Right cardiac atrium (tissue), 5 donors: Measurements from ENCODE around the gene CTNS. TPM values are rescaled to one million over a fixed set of nuclear protein-coding genes. Genes with fewer than 3 reads are reported as not detected.
A peak's percentile ranks its signal among the peaks of the same experiment; 100 is the strongest.
"Not testable (repeated sequence)": the region's sequence is repeated elsewhere in the genome, so short reads cannot be mapped to it uniquely, and the experiment has no call there.

Experiments
- ATAC-seq, 2 donors: fragments of 200-7000 bp; cut with Tn5 transposase; one replicate each; pipeline versions ENCODE4 v1.8.0 to v1.9.1; 2020; ENCODE audit warnings: moderate library complexity in 2 of 2, mild to moderate bottlenecking in 1 of 2
- DNase-seq, 3 donors: peaks; one replicate each; pipeline ENCODE4 v3.0.0-alpha.2; 2020
- H3K27ac ChIP-seq: one replicate; pipeline ENCODE4 v1.5.1; 2013; ENCODE audit warnings: mild to moderate bottlenecking, low read length, control low read depth, moderate library complexity
- H3K27me3 ChIP-seq: one replicate; pipeline ENCODE4 v1.6.1; 2013; ENCODE audit not compliant: control insufficient read depth, insufficient read depth
- H3K4me1 ChIP-seq: one replicate; pipeline ENCODE4 v1.6.1; 2013; ENCODE audit warnings: low read length; ENCODE audit not compliant: control insufficient read depth, insufficient read depth
- H3K4me3 ChIP-seq: one replicate; pipeline ENCODE4 v1.5.1; 2013; ENCODE audit warnings: low read length, control low read depth
- H3K9me3 ChIP-seq: one replicate; pipeline ENCODE4 v1.6.1; 2013; ENCODE audit warnings: low read length; ENCODE audit not compliant: control insufficient read depth
- WGBS: extraction: QIAGEN DNeasy Blood & Tissue Kit; methylation state at CpG from one replicate; pipeline ENCODE4 v1.1.7; 2013; 5-methylcytosine and 5-hydroxymethylcytosine counted together
- intact Hi-C, 4 donors: fragments of 100-400 bp; cut with DNase I; formaldehyde crosslinking; loops; one replicate each; pipeline versions ENCODE4 v1.11.0 to v1.14.0; 2022 to 2023
- polyA plus RNA-seq: library from polyadenylated mRNA; stranded (reverse); fragments of 200-250 nt; gene quantifications from one replicate; pipeline ENCODE4 v1.2.3, GENCODE V29; 2013
- total RNA-seq, 4 donors: library from RNA; stranded (reverse); fragmentation: NEBNext Ultra II Directional; extraction: Animal tissue kit (Norgen Biotek cat#: 25700); gene quantifications; one replicate each; pipeline ENCODE4 v1.2.1, GENCODE V29; 2021
- donor health status: healthy with polysubstance abuse.
- donor health status: DM: no; HTN: yes; CAD: no.
- donor health status: DM: no; HTN: no; CAD: no.
- donor health status: DM: no; HTN: yes; CAD: no; lungs with severe emphysema.
- donor health status: DM: yes; HTN: yes; CAD: no.

CTNS gene
- total and polyA plus RNA-seq, 5 donors: 7.4 to 10.5 (median 7.9) TPM

DNA sequence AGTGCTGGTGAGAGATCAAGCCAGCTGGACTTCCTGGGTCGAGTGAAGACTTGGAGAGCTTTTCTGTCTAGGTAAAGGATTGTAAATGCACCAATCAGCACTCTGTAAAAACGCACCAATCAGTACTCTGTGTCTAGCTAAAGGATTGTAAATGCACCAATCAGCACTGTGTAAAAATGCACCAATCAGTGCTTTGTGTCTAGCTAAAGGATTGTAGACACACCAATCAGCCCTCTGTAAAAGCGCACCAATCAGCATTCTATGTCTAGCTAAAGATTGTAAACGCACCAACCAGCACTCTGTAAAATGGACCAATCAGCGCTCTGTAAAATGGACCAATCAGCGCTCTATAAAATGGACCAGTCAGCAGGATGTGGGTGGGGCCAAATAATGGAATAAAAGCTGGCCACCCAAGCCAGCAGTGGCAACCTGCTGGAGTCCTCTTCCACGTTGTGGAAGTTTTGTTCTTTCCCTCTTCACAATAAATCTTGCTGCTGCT, 65.5 kb downstream of the CTNS start:
- H3K4me1 ChIP-seq, H3K4me3 ChIP-seq, H3K27me3 ChIP-seq, DNase-seq, intact Hi-C loops, H3K27ac ChIP-seq, ATAC-seq, H3K9me3 ChIP-seq: not testable (repeated sequence)
- WGBS: 86% methylated on average over 7 of the region's 7 CpGs

DNA sequence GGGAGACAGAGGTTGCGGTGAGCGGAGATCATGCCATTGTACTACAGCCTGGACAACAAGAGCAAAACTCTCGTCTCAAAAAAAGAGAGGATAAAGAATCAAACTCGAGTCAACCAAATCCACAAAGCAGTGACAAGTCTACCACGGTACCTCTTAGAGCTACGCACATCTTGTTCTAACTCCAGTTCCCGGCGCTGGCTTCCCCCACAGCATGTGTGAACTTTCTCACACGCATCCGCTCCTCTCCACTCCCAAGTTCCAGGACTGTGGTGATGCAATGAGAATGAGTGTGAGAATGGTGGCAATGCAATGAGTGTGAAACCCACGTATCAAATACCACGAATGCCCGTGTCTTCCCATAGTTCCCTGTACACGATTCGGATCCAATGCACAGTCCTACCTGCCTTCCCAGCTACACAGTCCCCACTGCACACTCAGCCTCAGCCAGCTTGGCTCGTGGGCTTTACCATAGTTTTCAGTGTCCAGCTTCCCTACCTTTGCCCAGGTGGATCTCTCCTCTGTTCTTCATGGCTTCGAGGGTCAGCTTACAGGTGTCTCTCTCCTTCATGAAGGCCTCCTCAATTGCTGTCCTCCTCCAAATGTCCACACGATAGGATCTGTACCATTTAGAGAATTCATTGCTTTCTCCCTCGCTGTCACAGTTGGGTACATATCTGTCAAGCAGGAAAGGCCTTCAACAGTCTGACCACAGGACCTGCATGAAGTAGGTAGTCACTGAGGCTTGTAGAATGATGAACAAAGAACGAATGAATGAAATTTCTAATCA, 68.6 kb downstream of the CTNS start:
- intact Hi-C loops: no loop called here
- Histone ChIP-seq H3K4me3 (no peak overlapping the region), H3K27me3 (no peaks in the 10 kb centered on the region), H3K27ac (no peak overlapping the region), H3K4me1 (no peaks in the 10 kb centered on the region), H3K9me3 (no peaks in the 10 kb centered on the region)
- ATAC-seq (no peak), DNase-seq (no peak)
- 85% methylated on average over 20 of the region's 20 CpGs for WGBS

DNA sequence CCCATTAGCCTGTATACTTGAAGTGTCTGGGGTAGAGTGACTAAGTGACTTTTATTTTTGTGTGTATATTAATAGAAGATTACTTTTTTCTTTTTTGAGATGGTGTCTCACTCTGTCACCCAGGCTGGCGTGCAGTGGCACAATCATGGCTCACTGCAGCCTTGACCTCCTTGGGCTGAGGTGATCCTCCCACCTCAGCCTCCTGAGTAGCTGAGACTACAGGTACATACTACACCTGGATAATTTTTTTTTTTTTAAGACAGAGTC, 69.1 kb downstream of the CTNS start:
- H3K27me3 ChIP-seq, H3K27ac ChIP-seq, H3K4me3 ChIP-seq, DNase-seq, H3K4me1 ChIP-seq, intact Hi-C loops, ATAC-seq, H3K9me3 ChIP-seq: not testable (repeated sequence)
- WGBS: 97% methylated on average over 1 of the region's 1 CpG

GRCh38 chr17:3708366-3708765, 71.8 kb downstream of the CTNS start:
- intact Hi-C loops: no loop called here
- ATAC-seq: no peak
- Histone ChIP-seq H3K9me3 (no peaks in the 10 kb centered on the region), H3K27ac (no peak overlapping the region), H3K4me1 (no peaks in the 10 kb centered on the region), H3K27me3 (no peaks in the 10 kb centered on the region), H3K4me3 (no peak overlapping the region)
- 57% methylated on average over 3 of the region's 3 CpGs for WGBS
- no peak for DNase-seq

DNA sequence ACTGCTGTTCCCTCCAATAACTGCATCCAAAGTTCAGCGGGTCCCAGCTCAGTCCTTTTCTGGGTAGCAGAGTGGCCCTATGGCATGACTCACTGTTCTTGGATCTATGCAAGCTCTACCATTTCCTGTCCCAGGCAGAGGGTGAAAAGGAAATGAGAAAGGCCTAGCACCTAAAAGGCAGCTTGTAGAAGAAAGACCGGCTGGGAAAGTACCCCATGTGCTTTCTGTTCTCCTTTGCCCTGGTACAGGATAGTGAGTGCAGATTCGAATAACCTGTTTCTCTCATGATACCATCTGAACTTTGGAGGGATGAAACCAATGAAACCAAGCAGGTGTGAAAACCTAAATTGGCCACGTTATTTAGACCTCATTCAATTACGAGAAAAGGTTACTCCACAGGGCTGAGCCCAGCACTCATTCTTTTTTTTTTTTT, 74.4 kb downstream of the CTNS start:
- no peak overlapping the region for H3K27ac ChIP-seq
- H3K9me3 ChIP-seq: no peaks in the 10 kb centered on the region
- 69% methylated on average over 5 of the region's 5 CpGs for WGBS
- no peaks in the 10 kb centered on the region for H3K4me1 ChIP-seq
- intact Hi-C loops: no loop called here
- ATAC-seq (peak; percentile 19 to 46), DNase-seq (no peak)
- no peak overlapping the region for H3K4me3 ChIP-seq
- no peaks in the 10 kb centered on the region for H3K27me3 ChIP-seq

Other genes starting within 250 kb of the CTNS start
- not detected for gene OR1E1, start 238.3 kb upstream of the CTNS start, total RNA-seq
- not detected for gene OR1E1, start 238.3 kb upstream of the CTNS start, polyA plus RNA-seq
- not detected for gene OR3A3, start 225.4 kb upstream of the CTNS start, total RNA-seq
- gene OR3A3, start 225.4 kb upstream of the CTNS start, polyA plus RNA-seq: not detected
- gene OR1E2, start 202.9 kb upstream of the CTNS start, total RNA-seq: not detected
- not detected for gene OR1E2, start 202.9 kb upstream of the CTNS start, polyA plus RNA-seq
- gene SPATA22, start 164.9 kb upstream of the CTNS start, total RNA-seq: 1 to 10 TPM in 1 of 4 donors, under 1 TPM in 1, not detected in 2; 0.45 to 1.6 TPM
- 1.5 TPM for gene SPATA22, start 164.9 kb upstream of the CTNS start, polyA plus RNA-seq
- gene ASPA, start 160.8 kb upstream of the CTNS start, total RNA-seq: 1 to 10 TPM; 1.6 to 5.5 (median 2.5) TPM
- 1.6 TPM for gene ASPA, start 160.8 kb upstream of the CTNS start, polyA plus RNA-seq
- gene TRPV3, start 78.9 kb upstream of the CTNS start, total RNA-seq: 1 to 10 TPM; 2.6 to 3.3 (median 2.8) TPM
- gene TRPV3, start 78.9 kb upstream of the CTNS start, polyA plus RNA-seq: 1.6 TPM
- gene TRPV1, start 27.3 kb upstream of the CTNS start, total RNA-seq: 1 to 10 TPM; 3.5 to 4.6 (median 3.7) TPM
- 3.6 TPM for gene TRPV1, start 27.3 kb upstream of the CTNS start, polyA plus RNA-seq
- 1 to 10 TPM; 4.6 to 5.8 (median 4.9) TPM for gene SHPK, start 510 bp upstream of the CTNS start, total RNA-seq
- gene SHPK, start 510 bp upstream of the CTNS start, polyA plus RNA-seq: 2.9 TPM
- gene TAX1BP3, start 31.8 kb downstream of the CTNS start, total RNA-seq: 100 to 1,000 TPM; 156 to 184 (median 181) TPM
- gene TAX1BP3, start 31.8 kb downstream of the CTNS start, polyA plus RNA-seq: 248 TPM
- gene EMC6, start 32.1 kb downstream of the CTNS start, total RNA-seq: 10 to 100 TPM; 55.2 to 59.7 (median 56.4) TPM
- 137 TPM for gene EMC6, start 32.1 kb downstream of the CTNS start, polyA plus RNA-seq
- 10 to 100 TPM in 1 of 4 donors, 1 to 10 TPM in 3; 5.8 to 12.5 (median 8.2) TPM for gene P2RX5, start 59.4 kb downstream of the CTNS start, total RNA-seq
- gene P2RX5, start 59.4 kb downstream of the CTNS start, polyA plus RNA-seq: 9.1 TPM
- under 1 TPM; 0.11 to 0.29 (median 0.19) TPM for gene HASPIN, start 87.1 kb downstream of the CTNS start, total RNA-seq
- 0.11 TPM for gene HASPIN, start 87.1 kb downstream of the CTNS start, polyA plus RNA-seq
- gene ITGAE, start 164.4 kb downstream of the CTNS start, total RNA-seq: 10 to 100 TPM; 21.9 to 25.7 (median 23.1) TPM
- 39.4 TPM for gene ITGAE, start 164.4 kb downstream of the CTNS start, polyA plus RNA-seq
- gene NCBP3, start 209.5 kb downstream of the CTNS start, total RNA-seq: 10 to 100 TPM; 24.7 to 33.5 (median 27.1) TPM
- 13.9 TPM for gene NCBP3, start 209.5 kb downstream of the CTNS start, polyA plus RNA-seq